Measurements from ENCODE around the gene PRSS56. TPM values are rescaled to one million over a fixed set of nuclear protein-coding genes. Genes with fewer than 3 reads are reported as not detected.

PRSS56 gene
- total and polyA plus RNA-seq, 2 of the 8 experiments (the other 6 are each of a cell fraction or from before 2014, with no cell fraction given) = 0.03 TPM; not detected in 1

GRCh38 chr2:232504438-232504837, 15.8 kb upstream of the PRSS56 start:
- H3K79me2 ChIP-seq (ENCODE audit: control insufficient read depth in 1 of 2, insufficient read depth in 2 of 2, low read length in 2 of 2) = no peaks in the 10 kb centered on the region
- no peak for DNase-seq (ENCODE audit: low read depth in 1 of 2, low spot score in 2 of 2)
- no peaks in the 10 kb centered on the region for H3K36me3 ChIP-seq (ENCODE audit: control insufficient read depth in 2 of 4, insufficient read depth in 4 of 4, low read length in 3 of 4)
- no peak for TF ChIP-seq CREB1 (IDR thresholded peaks at IDR 0.05)
- peak; percentile 36; the same call in 1 of the 2 replicates for TF ChIP-seq KDM1A (IDR thresholded peaks at IDR 0.05; ENCODE audit: borderline replicate concordance, low read length)
- peak; percentile 51 for TF ChIP-seq NANOG (IDR thresholded peaks at IDR 0.05; ENCODE audit: insufficient read depth, low read depth, low read length, poor library complexity, severe bottlenecking)
- TF ChIP-seq SIN3A (conservative IDR thresholded peaks at IDR 0.05 in 1 of 2, IDR thresholded peaks at IDR 0.05 in 1 of 2; ENCODE audit: low read depth in 1 of 2, low read length in 2 of 2) = 0 out of 4 replicates have a peak, but pooled peaks of 1 of the 2 experiments have one; percentile 42
- H2BK5ac ChIP-seq (ENCODE audit: low read depth, low read length) = no peak overlapping the region
- peaks cover 0 to 27% (median 17%) of the 10 kb centered on the region in 4 experiments; a peak in 6 of 7 replicates for H3K4me1 ChIP-seq (replicated peaks in 1 of 4; ENCODE audit: control insufficient read depth in 3 of 4, insufficient read depth in 4 of 4, low read length in 3 of 4)
- H3K79me1 ChIP-seq (ENCODE audit: low read depth, low read length) = no peaks in the 10 kb centered on the region
- H2BK15ac ChIP-seq (ENCODE audit: low read length) = no peak overlapping the region
- H3K23ac ChIP-seq (ENCODE audit: insufficient read length) = no peak overlapping the region
- peaks cover 12% of the 10 kb centered on the region for H3K23me2 ChIP-seq (ENCODE audit: low read depth, low read length)
- no peak overlapping the region for H2BK120ac ChIP-seq (replicated peaks; ENCODE audit: low read depth, low read length)
- H2BK20ac ChIP-seq (ENCODE audit: low read length) = no peak overlapping the region
- no peak overlapping the region for H4K91ac ChIP-seq (replicated peaks; ENCODE audit: insufficient read length, low read length)
- no peak overlapping the region for H3K4ac ChIP-seq (replicated peaks; ENCODE audit: insufficient read length, low read depth, low read length)
- H2AK5ac ChIP-seq (ENCODE audit: low read depth, low read length) = no peak overlapping the region
- H4K8ac ChIP-seq (ENCODE audit: extremely low read depth, insufficient read depth, low read length) = no peak overlapping the region
- H3K27ac ChIP-seq (ENCODE audit: low read depth, low read length) = no peak overlapping the region
- no peak overlapping the region for H4K5ac ChIP-seq (ENCODE audit: insufficient read length, low read depth, low read length)
- no peak overlapping the region for H3K9ac ChIP-seq (replicated peaks in 1 of 4; ENCODE audit: extremely low read depth in 1 of 4, low read depth in 3 of 4, low read length in 3 of 4)
- H3K56ac ChIP-seq (replicated peaks; ENCODE audit: insufficient read length, low read depth, low read length) = no peak overlapping the region
- no peak overlapping the region for H2AFZ ChIP-seq (ENCODE audit: low read length)
- peak; percentile 57 for FAIRE-seq
- CTCF ChIA-PET (ENCODE audit: partially characterized antibody) = interaction anchor here (1.9 to 10.8 kb wide), 2 partner anchors 15 to 17 kb away, joined by 4 to 176 read pairs; partner anchors contain the start of genes CHRND and PRSS56
- H3K9me3 ChIP-seq (ENCODE audit: insufficient read depth in 2 of 2, low read depth in 1 of 2, low read length in 1 of 2) = no peaks in the 10 kb centered on the region
- no peak overlapping the region; the same call in 1 of the 2 replicates for H2BK12ac ChIP-seq (ENCODE audit: low read depth, low read length)
- POLR2A ChIA-PET (ENCODE audit: partially characterized antibody) = interaction anchor here (1.2 kb wide), 1 partner anchor 20 kb away, joined by 3 read pairs; no protein-coding TSS in a partner anchor
- peaks cover 0 to 2% of the 10 kb centered on the region in 2 experiments for H4K20me1 ChIP-seq (replicated peaks in 1 of 2; ENCODE audit: control insufficient read depth in 1 of 2, insufficient read depth in 2 of 2, low read length in 2 of 2)
- no peak overlapping the region for H3K4me3 ChIP-seq (ENCODE audit: extremely low read depth in 1 of 4, insufficient read depth in 2 of 4, low read depth in 3 of 4, low read length in 4 of 4)
- peaks cover 15 to 48% (median 43%) of the 10 kb centered on the region in 4 experiments for H3K27me3 ChIP-seq (replicated peaks in 1 of 4; ENCODE audit: control insufficient read depth in 3 of 4, extremely low read depth in 1 of 4, insufficient read depth in 3 of 4, low read length in 3 of 4)
- H3K4me2 ChIP-seq (ENCODE audit: insufficient read depth in 1 of 2, low read depth in 2 of 2, low read length in 2 of 2) = peak overlapping the region in 1 of 2 experiments; percentile 100; a peak in 1 of 4 replicates
- 61% methylated on average over 2 of the region's 2 CpGs; no CpG with 5 or more reads in 1 of the 2 experiments for WGBS, 2 experiments (ENCODE audit: extremely low coverage in 1 of 2, insufficient coverage in 1 of 2, insufficient read length in 1 of 2, insufficient replicate concordance in 2 of 2, low coverage in 1 of 2, low lambda C conversion rate in 2 of 2, missing lambda C conversion rate in 1 of 2)
- H3K18ac ChIP-seq (ENCODE audit: extremely low read depth, low read length) = no peak overlapping the region
- no peak overlapping the region for H3K14ac ChIP-seq (ENCODE audit: insufficient read length)

Data from H1 (cell line).